ENCODE results near the gene ZNF516. TPM values are rescaled to one million over a fixed set of nuclear protein-coding genes. Genes with fewer than 3 reads are reported as not detected.

Gene ZNF516
- total and polyA plus RNA-seq, 4 donors = 2.5 to 12.2 (median 7.6) TPM

GRCh38 chr18:76437910-76438309 lies 57.1 kb downstream of the ZNF516 start:
- H3K4me1 ChIP-seq (ENCODE audit: control insufficient read depth in 4 of 4, insufficient read depth in 4 of 4, low read length in 3 of 4) = no peaks in the 10 kb centered on the region
- no peak for DNase-seq (ENCODE audit: low spot score)
- 96% methylated on average over 8 of the region's 8 CpGs for WGBS
- H3K9me3 ChIP-seq (ENCODE audit: control insufficient read depth in 4 of 4, low read length in 3 of 4) = no peaks in the 10 kb centered on the region
- H3K9ac ChIP-seq (ENCODE audit: low read depth in 1 of 2, low read length in 2 of 2) = no peak overlapping the region
- H3K27me3 ChIP-seq (ENCODE audit: control insufficient read depth in 4 of 4, insufficient read depth in 4 of 4, low read length in 3 of 4) = no peaks in the 10 kb centered on the region
- no peak overlapping the region for H3K4me3 ChIP-seq (ENCODE audit: low read depth in 1 of 3, low read length in 3 of 3)
- H3K27ac ChIP-seq (ENCODE audit: low read depth in 1 of 2, low read length in 2 of 2) = no peak overlapping the region
- TF ChIP-seq FOXA2 (IDR thresholded peaks at IDR 0.05) (no peak), RAD21 (IDR thresholded peaks at IDR 0.05) (no peak), HNF4G (IDR thresholded peaks at IDR 0.05) (no peak), TAF1 (conservative IDR thresholded peaks at IDR 0.05) (no peak)
- TF ChIP-seq, protein P1, sequence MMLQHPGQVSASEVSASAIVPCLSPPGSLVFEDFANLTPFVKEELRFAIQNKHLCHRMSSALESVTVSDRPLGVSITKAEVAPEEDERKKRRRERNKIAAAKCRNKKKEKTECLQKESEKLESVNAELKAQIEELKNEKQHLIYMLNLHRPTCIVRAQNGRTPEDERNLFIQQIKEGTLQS (IDR thresholded peaks at IDR 0.05) = no peak
- H3K36me3 ChIP-seq (ENCODE audit: control insufficient read depth in 4 of 4, insufficient read depth in 3 of 4, low read depth in 1 of 4, low read length in 3 of 4) = peaks cover 9 to 36% (median 17%) of the 10 kb centered on the region in 4 donors

GRCh38 chr18:76437011-76437410 lies 58.0 kb downstream of the ZNF516 start:
- Histone ChIP-seq H3K9ac (ENCODE audit: low read depth in 1 of 2, low read length in 2 of 2) (no peak overlapping the region), H3K9me3 (ENCODE audit: control insufficient read depth in 4 of 4, low read length in 3 of 4) (no peaks in the 10 kb centered on the region), H3K27ac (ENCODE audit: low read depth in 1 of 2, low read length in 2 of 2) (no peak overlapping the region), H3K36me3 (ENCODE audit: control insufficient read depth in 4 of 4, insufficient read depth in 3 of 4, low read depth in 1 of 4, low read length in 3 of 4) (peaks cover 8 to 28% (median 18%) of the 10 kb centered on the region in 4 donors), H3K4me1 (ENCODE audit: control insufficient read depth in 4 of 4, insufficient read depth in 4 of 4, low read length in 3 of 4) (no peaks in the 10 kb centered on the region), H3K4me3 (ENCODE audit: low read depth in 1 of 3, low read length in 3 of 3) (no peak overlapping the region), H3K27me3 (ENCODE audit: control insufficient read depth in 4 of 4, insufficient read depth in 4 of 4, low read length in 3 of 4) (no peaks in the 10 kb centered on the region)
- DNase-seq (ENCODE audit: low spot score) = no peak
- TF ChIP-seq TAF1 (conservative IDR thresholded peaks at IDR 0.05) (no peak), HNF4A (conservative IDR thresholded peaks at IDR 0.05) (no peak), RXRA (IDR thresholded peaks at IDR 0.05) (no peak), NR2F2 (IDR thresholded peaks at IDR 0.05) (no peak), SP1 (IDR thresholded peaks at IDR 0.05) (no peak), JUND (IDR thresholded peaks at IDR 0.05) (no peak), RAD21 (IDR thresholded peaks at IDR 0.05) (no peak), YY1 (IDR thresholded peaks at IDR 0.05) (no peak), EGR1 (IDR thresholded peaks at IDR 0.05; ENCODE audit: low read depth in 2 of 2) (no peak), CTCF (IDR thresholded peaks at IDR 0.05; ENCODE audit: low read depth, low read length, missing input control) (no peak), FOXA1 (IDR thresholded peaks at IDR 0.05) (no peak)
- TF ChIP-seq, protein P1 (IDR thresholded peaks at IDR 0.05) = no peak
- TF ChIP-seq, protein P2, sequence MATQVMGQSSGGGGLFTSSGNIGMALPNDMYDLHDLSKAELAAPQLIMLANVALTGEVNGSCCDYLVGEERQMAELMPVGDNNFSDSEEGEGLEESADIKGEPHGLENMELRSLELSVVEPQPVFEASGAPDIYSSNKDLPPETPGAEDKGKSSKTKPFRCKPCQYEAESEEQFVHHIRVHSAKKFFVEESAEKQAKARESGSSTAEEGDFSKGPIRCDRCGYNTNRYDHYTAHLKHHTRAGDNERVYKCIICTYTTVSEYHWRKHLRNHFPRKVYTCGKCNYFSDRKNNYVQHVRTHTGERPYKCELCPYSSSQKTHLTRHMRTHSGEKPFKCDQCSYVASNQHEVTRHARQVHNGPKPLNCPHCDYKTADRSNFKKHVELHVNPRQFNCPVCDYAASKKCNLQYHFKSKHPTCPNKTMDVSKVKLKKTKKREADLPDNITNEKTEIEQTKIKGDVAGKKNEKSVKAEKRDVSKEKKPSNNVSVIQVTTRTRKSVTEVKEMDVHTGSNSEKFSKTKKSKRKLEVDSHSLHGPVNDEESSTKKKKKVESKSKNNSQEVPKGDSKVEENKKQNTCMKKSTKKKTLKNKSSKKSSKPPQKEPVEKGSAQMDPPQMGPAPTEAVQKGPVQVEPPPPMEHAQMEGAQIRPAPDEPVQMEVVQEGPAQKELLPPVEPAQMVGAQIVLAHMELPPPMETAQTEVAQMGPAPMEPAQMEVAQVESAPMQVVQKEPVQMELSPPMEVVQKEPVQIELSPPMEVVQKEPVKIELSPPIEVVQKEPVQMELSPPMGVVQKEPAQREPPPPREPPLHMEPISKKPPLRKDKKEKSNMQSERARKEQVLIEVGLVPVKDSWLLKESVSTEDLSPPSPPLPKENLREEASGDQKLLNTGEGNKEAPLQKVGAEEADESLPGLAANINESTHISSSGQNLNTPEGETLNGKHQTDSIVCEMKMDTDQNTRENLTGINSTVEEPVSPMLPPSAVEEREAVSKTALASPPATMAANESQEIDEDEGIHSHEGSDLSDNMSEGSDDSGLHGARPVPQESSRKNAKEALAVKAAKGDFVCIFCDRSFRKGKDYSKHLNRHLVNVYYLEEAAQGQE (IDR thresholded peaks at IDR 0.05) = no peak
- TF ChIP-seq, protein P3, sequence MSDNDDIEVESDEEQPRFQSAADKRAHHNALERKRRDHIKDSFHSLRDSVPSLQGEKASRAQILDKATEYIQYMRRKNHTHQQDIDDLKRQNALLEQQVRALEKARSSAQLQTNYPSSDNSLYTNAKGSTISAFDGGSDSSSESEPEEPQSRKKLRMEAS (IDR thresholded peaks at IDR 0.05) = no peak
- TF ChIP-seq, protein P4, sequence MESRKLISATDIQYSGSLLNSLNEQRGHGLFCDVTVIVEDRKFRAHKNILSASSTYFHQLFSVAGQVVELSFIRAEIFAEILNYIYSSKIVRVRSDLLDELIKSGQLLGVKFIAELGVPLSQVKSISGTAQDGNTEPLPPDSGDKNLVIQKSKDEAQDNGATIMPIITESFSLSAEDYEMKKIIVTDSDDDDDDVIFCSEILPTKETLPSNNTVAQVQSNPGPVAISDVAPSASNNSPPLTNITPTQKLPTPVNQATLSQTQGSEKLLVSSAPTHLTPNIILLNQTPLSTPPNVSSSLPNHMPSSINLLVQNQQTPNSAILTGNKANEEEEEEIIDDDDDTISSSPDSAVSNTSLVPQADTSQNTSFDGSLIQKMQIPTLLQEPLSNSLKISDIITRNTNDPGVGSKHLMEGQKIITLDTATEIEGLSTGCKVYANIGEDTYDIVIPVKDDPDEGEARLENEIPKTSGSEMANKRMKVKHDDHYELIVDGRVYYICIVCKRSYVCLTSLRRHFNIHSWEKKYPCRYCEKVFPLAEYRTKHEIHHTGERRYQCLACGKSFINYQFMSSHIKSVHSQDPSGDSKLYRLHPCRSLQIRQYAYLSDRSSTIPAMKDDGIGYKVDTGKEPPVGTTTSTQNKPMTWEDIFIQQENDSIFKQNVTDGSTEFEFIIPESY (IDR thresholded peaks at IDR 0.05) = no peak
- WGBS = 95% methylated on average over 11 of the region's 11 CpGs

Data from liver (tissue), 9 donors.